ACHN (cell line): ENCODE data around the gene EPHA6.
A peak's percentile ranks its signal among the peaks of the same experiment; 100 is the strongest.
"Not testable (repeated sequence)": the region's sequence is repeated elsewhere in the genome, so short reads cannot be mapped to it uniquely, and the experiment has no call there.

Experiments
- DNase-seq: peaks from one replicate; pipeline ENCODE4 v3.0.0-alpha.2; 2015
- in situ Hi-C: cut with HindIII; loops from 2 replicates; pipeline ENCODE4 v1.10.0; 2017; ENCODE audit warnings: low sequenced_read_pairs, low pct_ligation_motif_present, low pct_unique_long_range_greater_than_20kb

Gene EPHA6

GRCh38 chr3:96877510-96877909 lies 63.1 kb downstream of the EPHA6 start:
- in situ Hi-C loops: no loop called here
- DNase-seq: no peak

DNA sequence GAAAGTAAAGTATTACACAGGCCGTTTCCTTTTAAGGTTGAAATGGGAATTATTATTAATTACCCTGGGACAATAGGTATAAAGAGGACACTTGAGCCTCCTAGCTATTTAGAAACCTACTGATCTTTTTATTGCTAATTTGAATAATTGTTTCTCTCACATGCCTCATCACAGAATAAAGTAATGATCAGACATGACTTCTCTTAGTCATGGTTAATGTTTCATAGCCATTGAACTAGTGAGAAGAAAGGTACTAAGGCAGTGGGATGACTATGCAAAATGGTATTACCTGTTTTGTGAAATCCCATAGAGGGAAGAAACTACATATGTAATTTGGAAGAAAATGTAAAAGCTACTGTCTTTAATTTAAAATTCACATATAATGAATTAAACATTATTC lies 85.6 kb downstream of the EPHA6 start:
- in situ Hi-C loops: no loop called here
- no peak for DNase-seq

GRCh38 chr3:96900566-96900965 lies 86.2 kb downstream of the EPHA6 start:
- no peak for DNase-seq
- in situ Hi-C loops: no loop called here

DNA sequence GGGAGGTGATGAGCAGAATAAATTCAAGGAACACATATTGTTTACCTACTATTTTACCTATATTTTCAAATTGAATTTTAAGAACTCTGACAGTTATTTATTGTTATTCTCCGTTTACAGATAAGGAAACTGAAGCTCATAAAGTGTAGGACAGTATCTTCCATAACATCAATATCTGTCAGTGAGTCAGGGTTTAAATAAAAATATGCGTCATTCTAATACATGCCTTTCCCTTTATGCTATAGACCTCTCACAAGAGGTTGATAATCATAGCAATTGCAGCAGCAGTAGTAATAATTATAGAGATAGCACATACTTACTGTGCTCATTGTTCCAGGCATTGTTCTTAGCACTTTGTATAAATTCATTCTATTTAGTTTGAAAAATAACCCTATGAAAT lies 101.1 kb downstream of the EPHA6 start:
- in situ Hi-C loops: no loop called here
- no peak for DNase-seq

GRCh38 chr3:96931119-96931862 lies 116.9 kb downstream of the EPHA6 start:
- in situ Hi-C loops: no loop called here
- no peak for DNase-seq

- DNase-seq, in situ Hi-C loops: not testable (repeated sequence)
These were observed 127.7 kb downstream of the EPHA6 start for GRCh38 chr3:96942131-96942530.

GRCh38 chr3:96958856-96959255 lies 144.5 kb downstream of the EPHA6 start:
- in situ Hi-C loops: no loop called here
- no peak for DNase-seq

DNA sequence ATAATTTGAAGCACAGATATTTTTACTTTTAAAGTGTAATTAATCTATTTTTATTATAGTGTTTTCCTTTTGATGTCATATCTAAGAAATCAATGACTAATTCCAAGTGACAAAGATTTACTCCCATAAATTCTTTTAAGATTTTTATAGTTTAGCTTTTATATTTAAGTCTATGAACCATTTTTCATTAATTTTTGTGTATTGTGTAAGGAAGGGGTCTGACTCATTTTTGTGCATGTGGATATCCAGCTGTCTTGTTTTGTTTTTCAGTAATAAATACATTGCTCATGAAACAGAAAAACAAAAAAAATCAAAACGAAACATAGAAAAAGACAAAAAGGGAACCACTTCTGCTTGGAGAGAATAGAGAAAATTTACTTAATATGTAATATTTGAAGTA lies 145.1 kb downstream of the EPHA6 start:
- no peak for DNase-seq
- in situ Hi-C loops: no loop called here

DNA sequence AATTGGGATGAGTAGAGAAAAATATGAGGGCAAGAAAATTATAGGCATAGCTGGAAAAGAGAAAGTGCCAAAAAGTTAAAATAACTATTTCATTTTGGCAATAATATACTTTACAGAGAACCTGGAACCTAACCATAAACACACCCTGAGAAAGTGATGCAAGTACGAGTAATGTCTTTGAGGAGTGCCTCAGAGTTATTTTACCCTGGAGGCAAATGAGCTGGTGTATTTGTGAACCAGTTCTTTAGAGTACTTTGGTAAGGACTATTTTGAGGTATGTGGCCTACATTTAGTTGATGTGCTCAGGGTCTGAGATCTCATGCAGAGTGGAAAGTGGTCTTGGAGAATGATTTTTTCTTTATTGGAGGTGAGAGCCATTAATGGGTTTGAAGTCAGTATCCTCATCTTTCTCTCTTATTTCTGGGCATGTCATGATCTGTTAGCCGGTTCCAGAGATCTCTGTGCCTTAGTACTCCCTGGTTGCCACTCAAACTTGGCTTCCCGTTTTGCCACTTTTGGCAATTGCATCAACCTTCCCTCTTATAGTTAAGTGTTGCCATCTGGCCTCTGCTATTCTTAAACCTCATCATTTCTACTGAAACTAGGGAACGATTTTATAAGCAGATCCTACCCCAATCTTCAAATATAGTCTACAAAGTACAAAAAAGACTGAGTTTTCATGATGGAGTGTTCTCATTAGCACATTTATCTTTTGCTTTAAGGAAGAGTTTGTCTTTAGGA lies 145.7 kb downstream of the EPHA6 start:
- peak; percentile 8 for DNase-seq
- in situ Hi-C loops: no loop called here

- in situ Hi-C loops: no loop called here
- no peak for DNase-seq
These were observed 146.4 kb downstream of the EPHA6 start for GRCh38 chr3:96960661-96961330.

- in situ Hi-C loops: no loop called here
These were observed 147.2 kb downstream of the EPHA6 start for GRCh38 chr3:96961576-96961975.

DNA sequence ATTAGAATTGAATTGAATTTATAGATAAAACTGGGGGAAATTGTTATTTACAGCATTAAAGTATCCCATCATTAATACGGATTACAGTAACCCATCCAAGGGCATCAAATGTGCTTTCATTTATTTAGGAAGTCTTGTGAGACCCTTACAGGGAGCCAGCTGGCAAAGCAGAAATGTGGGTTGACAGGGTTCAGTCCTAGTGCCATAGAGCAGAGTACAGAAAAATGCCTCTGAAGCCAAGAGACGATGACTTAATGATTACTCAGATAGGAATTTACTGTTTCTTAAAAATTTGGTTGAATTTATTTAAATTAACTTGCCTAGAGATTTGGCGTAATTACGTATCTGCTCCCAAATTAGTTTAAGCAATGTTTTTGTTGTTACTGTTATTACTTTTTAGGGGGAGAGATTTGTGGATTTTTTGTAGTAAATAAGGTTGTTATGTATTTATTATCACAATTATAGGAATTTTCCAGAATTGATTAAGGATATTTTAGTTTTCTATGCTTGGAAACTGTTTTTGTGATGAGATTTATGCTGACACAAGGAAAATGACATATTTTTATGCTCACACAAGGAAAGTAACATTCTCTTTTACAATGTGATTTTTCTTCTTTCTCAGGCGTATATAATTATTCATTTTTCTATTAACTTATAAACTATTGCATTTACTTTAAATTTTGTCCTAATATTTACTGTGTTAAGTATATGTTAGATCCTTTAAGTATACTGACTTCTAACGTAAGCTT lies 152.0 kb downstream of the EPHA6 start:
- in situ Hi-C loops: no loop called here
- DNase-seq: no peak

More at GRCh38 chr3:96961576-96961975, 147.2 kb downstream of the EPHA6 start:
- no peak for DNase-seq

DNA sequence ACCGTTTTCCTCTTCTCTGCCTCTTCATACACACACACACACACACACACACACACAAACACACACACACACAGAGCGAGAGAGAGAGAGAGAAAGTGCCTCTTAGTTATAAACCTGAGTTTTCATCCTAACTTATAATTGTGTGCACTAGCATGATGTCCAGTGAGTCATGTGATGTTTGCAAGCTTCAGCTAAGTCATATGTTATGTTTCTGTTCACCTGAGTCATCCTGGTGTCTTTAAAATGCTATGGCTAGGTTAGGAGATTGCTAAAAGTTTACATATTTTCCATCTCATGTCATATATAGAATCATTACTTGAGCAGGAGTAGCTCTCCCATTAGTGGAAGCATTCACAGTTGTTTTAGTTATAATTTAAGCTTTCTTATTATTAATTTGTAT lies 155.8 kb downstream of the EPHA6 start:
- in situ Hi-C loops: no loop called here
- DNase-seq: peak; percentile 30

DNA sequence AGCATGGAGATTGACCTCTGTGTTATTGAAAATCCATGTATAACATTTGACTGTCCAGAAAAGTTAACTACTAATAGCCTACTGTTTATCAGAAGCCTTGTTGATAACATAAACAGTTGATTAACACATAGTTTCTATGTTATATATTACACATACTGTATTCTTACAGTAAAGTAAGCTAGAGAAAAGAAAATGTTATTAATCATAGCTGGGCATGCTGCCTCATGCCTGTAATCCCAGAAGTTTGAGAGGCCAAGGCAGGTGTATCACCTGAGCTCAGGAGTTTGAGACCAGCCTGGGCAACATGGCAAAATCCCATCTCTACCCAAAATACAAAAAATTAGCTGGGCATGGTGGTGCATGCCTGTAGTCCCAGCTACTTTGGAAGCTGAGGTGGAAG lies 163.3 kb downstream of the EPHA6 start:
- in situ Hi-C loops: no loop called here
- no peak for DNase-seq

GRCh38 chr3:96983716-96984115 lies 169.3 kb downstream of the EPHA6 start:
- in situ Hi-C loops: not testable (repeated sequence)
- DNase-seq: peak; percentile 42

GRCh38 chr3:96986241-96986640 lies 171.8 kb downstream of the EPHA6 start:
- DNase-seq: no peak
- in situ Hi-C loops: no loop called here

GRCh38 chr3:96991231-96991630 lies 176.8 kb downstream of the EPHA6 start:
- in situ Hi-C loops: no loop called here
- DNase-seq: no peak

DNA sequence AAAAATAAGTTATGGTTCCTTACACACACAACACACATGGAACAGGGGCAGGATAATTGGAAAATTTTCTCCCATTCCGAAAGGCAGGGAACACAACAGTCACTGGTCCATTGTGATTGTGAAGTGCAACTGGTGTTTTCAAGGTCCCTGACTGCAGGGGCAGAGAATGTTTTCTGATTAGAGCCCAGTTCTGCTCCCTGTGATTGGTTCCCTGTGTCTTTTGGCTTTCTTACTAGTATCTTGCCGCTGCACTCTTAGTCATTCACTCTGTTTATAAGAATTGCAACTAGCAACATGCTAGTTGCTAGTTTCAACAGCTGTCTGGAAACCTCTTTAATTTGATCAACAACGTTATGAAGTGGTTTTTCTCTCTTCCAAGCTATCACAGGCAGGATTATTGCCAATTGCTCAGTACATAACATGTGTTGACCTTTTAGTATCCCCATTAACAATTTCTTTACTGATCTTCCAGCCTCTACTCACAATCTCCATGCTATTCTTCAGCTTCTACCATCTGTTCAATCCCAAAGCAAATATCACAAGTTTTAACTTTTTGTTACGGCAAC lies 177.5 kb downstream of the EPHA6 start:
- no peak for DNase-seq
- in situ Hi-C loops: no loop called here

GRCh38 chr3:96994988-96995387 lies 180.6 kb downstream of the EPHA6 start:
- in situ Hi-C loops: no loop called here
- no peak for DNase-seq
